A549 treated with ZK216348 at 1 μM for 4 hours (cell line): ENCODE data around the gene ADGRG4. TPM values are rescaled to one million over a fixed set of nuclear protein-coding genes. Genes with fewer than 3 reads are reported as not detected.

Source experiments
- total RNA-seq: library from RNA; stranded (reverse); fragments of 200-300 nt; extraction: Qiagen RNA extraction; gene quantifications from 5 replicates; pipeline ENCODE4 v1.2.3, GENCODE V29; 2022; ENCODE audit warnings: low read depth

The ADGRG4 gene
- not detected in 5 replicates for total RNA-seq

GRCh38 chrX:136300721-136301120 is at the start of gene ADGRG4:
Gene ADGRG4, plus strand, starts transcription at chrX:136300963. Its CDS starts 7,815 bp downstream, at chrX:136308778.

GRCh38 chrX:136251041-136251991 is 49.4 kb upstream of the ADGRG4 start, which contains the start of gene MAP7D3:
Gene MAP7D3, minus strand, starts transcription at chrX:136251400. Its CDS starts 42 bp downstream, at chrX:136251358.

Other genes starting within 250 kb of the ADGRG4 start
- gene FHL1, start 153.4 kb upstream of the ADGRG4 start, total RNA-seq, result 20.4 to 26.7 TPM (median 23.4 TPM) in 5 replicates
- gene MAP7D3, start 49.6 kb upstream of the ADGRG4 start, total RNA-seq, result 9.5 to 19.8 TPM (median 12.8 TPM) in 5 replicates
- not detected in 5 replicates for gene BRS3, start 187.0 kb downstream of the ADGRG4 start, total RNA-seq
- 50.0 to 76.5 TPM (median 61.3 TPM) in 5 replicates for gene HTATSF1, start 196.6 kb downstream of the ADGRG4 start, total RNA-seq
- not detected in 5 replicates for gene VGLL1, start 231.3 kb downstream of the ADGRG4 start, total RNA-seq